Neural progenitor cell (in vitro differentiated cells): ENCODE results near the gene KIRREL3. TPM values are rescaled to one million over a fixed set of nuclear protein-coding genes. Genes with fewer than 3 reads are reported as not detected.
"Not testable (repeated sequence)": the region's sequence is repeated elsewhere in the genome, so short reads cannot be mapped to it uniquely, and the experiment has no call there.

Experiments
- DNase-seq: peaks from one replicate; pipeline ENCODE4 v3.0.0-alpha.2; 2016; ENCODE audit warnings: low spot score
- H2AFZ ChIP-seq: fragments of 200-600 bp; sonication (generic); replicated peaks from 2 replicates; pipeline ENCODE4 v1.6.1; 2016; ENCODE audit warnings: antibody characterized with exemption
- H3F3A ChIP-seq: fragments of 200-600 bp; sonication (generic); 2 replicates; pipeline ENCODE4 v1.6.1; 2016; ENCODE audit warnings: antibody characterized with exemption, low read depth
- H3K27ac ChIP-seq: fragments of 200-600 bp; sonication (generic); 2 replicates; pipeline ENCODE4 v1.5.1; 2016; ENCODE audit warnings: mild to moderate bottlenecking
- H3K27me3 ChIP-seq: fragments of 200-600 bp; sonication (generic); 2 replicates; pipeline ENCODE4 v1.6.1; 2016; ENCODE audit warnings: mild to moderate bottlenecking, moderate library complexity
- H3K36me3 ChIP-seq: fragments of 200-600 bp; sonication (generic); 2 replicates; pipeline ENCODE4 v1.5.1; 2016
- H3K4me1 ChIP-seq: fragments of 200-600 bp; sonication (generic); 2 replicates; pipeline ENCODE4 v1.6.1; 2016; ENCODE audit warnings: mixed run types
- H3K4me2 ChIP-seq: fragments of 200-600 bp; sonication (generic); 2 replicates; pipeline ENCODE4 v1.6.1; 2016
- H3K4me3 ChIP-seq: fragments of 200-600 bp; sonication (generic); 2 replicates; pipeline ENCODE4 v1.5.1; 2016
- H3K79me2 ChIP-seq: fragments of 200-600 bp; sonication (generic); 2 replicates; pipeline ENCODE4 v1.6.1; 2016; ENCODE audit warnings: low read depth
- H3K9ac ChIP-seq: fragments of 200-600 bp; sonication (generic); 2 replicates; pipeline ENCODE4 v1.6.1; 2016
- H3K9me3 ChIP-seq: fragments of 200-600 bp; sonication (generic); 2 replicates; pipeline ENCODE4 v1.5.1; 2016; ENCODE audit warnings: low read depth
- H4K20me1 ChIP-seq: fragments of 200-600 bp; sonication (generic); 2 replicates; pipeline ENCODE4 v1.6.1; 2016; ENCODE audit warnings: low read depth
- H3K27ac Mint-ChIP-seq: 3 replicates; pipeline ENCODE4 v1.8.0; 2021; ENCODE audit warnings: mixed read lengths
- H3K27me3 Mint-ChIP-seq: 2 replicates; pipeline ENCODE4 v1.8.0; 2022; ENCODE audit warnings: low read depth, mild to moderate bottlenecking, inconsistent platforms, moderate library complexity, mixed read lengths; ENCODE audit not compliant: insufficient read depth
- H3K36me3 Mint-ChIP-seq: 3 replicates; pipeline ENCODE4 v1.8.0; 2021; ENCODE audit warnings: mixed read lengths
- H3K4me1 Mint-ChIP-seq: 3 replicates; pipeline ENCODE4 v1.8.0; 2021; ENCODE audit warnings: mixed read lengths
- H3K4me3 Mint-ChIP-seq: 3 replicates; pipeline ENCODE4 v1.8.0; 2021; ENCODE audit warnings: mild to moderate bottlenecking, moderate library complexity, mixed read lengths
- H3K9me3 Mint-ChIP-seq: 3 replicates; pipeline ENCODE4 v1.8.0; 2020; ENCODE audit warnings: mixed read lengths
- EZH2 ChIP-seq: fragments of 200-600 bp; sonication (generic); IDR thresholded peaks from 2 replicates; pipeline ENCODE4 v1.6.1; 2017; ENCODE audit warnings: antibody characterized with exemption, mild to moderate bottlenecking, moderate library complexity
- EZH2phosphoT487 ChIP-seq: fragments of 200-600 bp; sonication (generic); IDR thresholded peaks from 2 replicates; pipeline ENCODE4 v1.6.1; 2017; ENCODE audit warnings: antibody characterized with exemption
- total RNA-seq: library from RNA; depleted of rRNA; stranded (reverse); fragments of >200 nt; gene quantifications from 2 replicates; pipeline ENCODE4 v1.2.3, GENCODE V29; 2015; ENCODE audit warnings: low replicate concordance
- TF ChIP-seq, protein P1 (sequence below): fragments of 200-600 bp; sonication (generic); IDR thresholded peaks from 2 replicates; pipeline ENCODE4 v1.5.1; 2017; ENCODE audit warnings: antibody characterized with exemption, mild to moderate bottlenecking

Gene KIRREL3
- total RNA-seq, 1 donor from 2014 or later, result 1.1 TPM

DNA sequence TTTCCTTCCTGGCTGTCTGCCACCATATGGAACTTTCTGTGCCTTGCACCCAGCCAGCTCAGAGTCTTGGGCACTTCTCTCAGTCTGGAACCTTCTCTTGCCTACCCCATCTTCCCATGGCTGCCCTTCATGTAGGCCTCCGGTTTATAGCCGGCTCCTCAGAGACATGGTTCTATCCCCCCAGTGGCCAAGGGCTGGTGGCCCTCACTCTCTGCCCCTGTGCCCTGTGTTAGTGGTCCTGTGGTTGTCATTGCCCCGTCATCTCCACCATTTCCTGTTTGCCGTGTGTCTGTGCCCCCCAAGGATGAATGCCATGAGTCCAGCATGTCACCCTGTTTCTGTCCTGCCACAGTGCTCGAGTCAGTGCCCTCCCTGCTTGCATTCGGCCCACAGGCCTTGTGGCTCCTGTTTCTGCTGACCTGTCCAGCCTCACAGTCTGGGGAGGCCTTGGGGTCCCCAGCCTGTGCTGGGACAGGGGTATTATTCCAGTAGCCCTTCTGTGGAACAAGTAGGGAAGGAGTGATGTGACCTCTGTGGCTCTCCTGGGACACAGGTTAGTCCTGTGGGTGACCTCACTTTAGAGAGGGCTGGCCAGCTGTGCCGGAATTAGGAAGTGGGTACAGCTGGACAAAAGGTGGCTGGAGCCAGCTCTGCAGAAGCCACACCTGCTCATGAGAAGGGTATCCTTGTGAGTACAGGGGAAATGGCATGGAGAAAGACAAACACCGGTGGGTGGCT lies 614.4 kb downstream of the KIRREL3 start:
- no peaks in the 10 kb centered on the region for H3K36me3 ChIP-seq
- H3K4me3 Mint-ChIP-seq, result no peak overlapping the region
- no peak overlapping the region for H3K27ac Mint-ChIP-seq
- DNase-seq, result no peak
- no peaks in the 10 kb centered on the region for H3K36me3 Mint-ChIP-seq
- peaks cover 15% of the 10 kb centered on the region for H3K4me1 Mint-ChIP-seq
- no peaks in the 10 kb centered on the region for H3K27me3 ChIP-seq
- no peak overlapping the region for H3K4me3 ChIP-seq
- H3K9ac ChIP-seq, result no peak overlapping the region
- no peaks in the 10 kb centered on the region for H3K9me3 Mint-ChIP-seq
- peaks cover 9% of the 10 kb centered on the region for H3K4me1 ChIP-seq
- peak overlapping the region; percentile 53 for H3K27ac ChIP-seq
- no peaks in the 10 kb centered on the region for H3K27me3 Mint-ChIP-seq
- no peaks in the 10 kb centered on the region for H3K79me2 ChIP-seq
- TF ChIP-seq EZH2phosphoT487, result no peak
- H4K20me1 ChIP-seq, result no peaks in the 10 kb centered on the region
- H2AFZ ChIP-seq, result no peak overlapping the region
- peak overlapping the region; percentile 19 for H3K4me2 ChIP-seq
- H3K9me3 ChIP-seq, result no peaks in the 10 kb centered on the region
- no peaks in the 10 kb centered on the region for H3F3A ChIP-seq

DNA sequence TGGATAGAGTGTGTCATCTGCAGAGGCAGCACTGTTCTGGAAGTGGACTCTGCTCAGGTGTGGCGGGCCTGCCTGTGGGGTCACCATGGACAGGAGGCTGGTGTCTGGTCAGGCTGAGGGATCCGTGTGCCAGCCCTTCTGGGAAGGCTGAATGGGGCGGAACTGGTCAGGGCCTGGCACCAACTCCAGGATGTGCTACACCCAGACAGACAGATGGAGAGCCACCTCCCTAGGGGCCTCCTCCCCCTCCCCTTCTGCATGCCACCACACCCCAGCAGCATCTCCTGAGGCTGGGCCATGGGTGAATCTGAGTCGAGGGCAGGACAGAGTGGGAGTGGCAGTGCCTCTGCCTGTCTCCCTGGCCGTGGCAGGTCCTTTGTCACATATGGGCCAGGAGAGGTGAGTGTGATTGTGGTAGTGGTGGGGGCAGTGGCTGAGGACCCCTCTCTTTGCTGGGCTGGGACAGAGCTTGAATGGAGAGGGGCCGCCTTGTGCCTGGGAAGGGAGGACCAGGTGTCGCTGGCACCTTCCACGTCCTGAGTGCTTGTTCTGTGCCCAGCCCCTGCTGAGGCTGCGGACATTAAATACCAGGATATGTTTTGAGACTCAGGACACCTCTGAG lies 616.0 kb downstream of the KIRREL3 start:
- Histone ChIP-seq H3F3A (no peaks in the 10 kb centered on the region), H4K20me1 (no peaks in the 10 kb centered on the region), H3K4me2 (no peak overlapping the region), H3K9me3 (no peaks in the 10 kb centered on the region), H3K79me2 (no peaks in the 10 kb centered on the region), H3K9ac (no peak overlapping the region), H3K27me3 (no peaks in the 10 kb centered on the region), H3K4me3 (no peak overlapping the region), H3K4me1 (peaks cover 9% of the 10 kb centered on the region), H3K27ac (no peak overlapping the region), H2AFZ (no peak overlapping the region), H3K36me3 (no peaks in the 10 kb centered on the region)
- TF ChIP-seq EZH2 (no peak), EZH2phosphoT487 (no peak)
- TF ChIP-seq, protein P1, sequence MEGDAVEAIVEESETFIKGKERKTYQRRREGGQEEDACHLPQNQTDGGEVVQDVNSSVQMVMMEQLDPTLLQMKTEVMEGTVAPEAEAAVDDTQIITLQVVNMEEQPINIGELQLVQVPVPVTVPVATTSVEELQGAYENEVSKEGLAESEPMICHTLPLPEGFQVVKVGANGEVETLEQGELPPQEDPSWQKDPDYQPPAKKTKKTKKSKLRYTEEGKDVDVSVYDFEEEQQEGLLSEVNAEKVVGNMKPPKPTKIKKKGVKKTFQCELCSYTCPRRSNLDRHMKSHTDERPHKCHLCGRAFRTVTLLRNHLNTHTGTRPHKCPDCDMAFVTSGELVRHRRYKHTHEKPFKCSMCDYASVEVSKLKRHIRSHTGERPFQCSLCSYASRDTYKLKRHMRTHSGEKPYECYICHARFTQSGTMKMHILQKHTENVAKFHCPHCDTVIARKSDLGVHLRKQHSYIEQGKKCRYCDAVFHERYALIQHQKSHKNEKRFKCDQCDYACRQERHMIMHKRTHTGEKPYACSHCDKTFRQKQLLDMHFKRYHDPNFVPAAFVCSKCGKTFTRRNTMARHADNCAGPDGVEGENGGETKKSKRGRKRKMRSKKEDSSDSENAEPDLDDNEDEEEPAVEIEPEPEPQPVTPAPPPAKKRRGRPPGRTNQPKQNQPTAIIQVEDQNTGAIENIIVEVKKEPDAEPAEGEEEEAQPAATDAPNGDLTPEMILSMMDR, result no peak
- H3K36me3 Mint-ChIP-seq, result no peaks in the 10 kb centered on the region
- H3K9me3 Mint-ChIP-seq, result no peaks in the 10 kb centered on the region
- DNase-seq, result no peak
- H3K4me3 Mint-ChIP-seq, result no peak overlapping the region
- H3K27ac Mint-ChIP-seq, result no peak overlapping the region
- H3K27me3 Mint-ChIP-seq, result no peaks in the 10 kb centered on the region
- H3K4me1 Mint-ChIP-seq, result peaks cover 15% of the 10 kb centered on the region

DNA sequence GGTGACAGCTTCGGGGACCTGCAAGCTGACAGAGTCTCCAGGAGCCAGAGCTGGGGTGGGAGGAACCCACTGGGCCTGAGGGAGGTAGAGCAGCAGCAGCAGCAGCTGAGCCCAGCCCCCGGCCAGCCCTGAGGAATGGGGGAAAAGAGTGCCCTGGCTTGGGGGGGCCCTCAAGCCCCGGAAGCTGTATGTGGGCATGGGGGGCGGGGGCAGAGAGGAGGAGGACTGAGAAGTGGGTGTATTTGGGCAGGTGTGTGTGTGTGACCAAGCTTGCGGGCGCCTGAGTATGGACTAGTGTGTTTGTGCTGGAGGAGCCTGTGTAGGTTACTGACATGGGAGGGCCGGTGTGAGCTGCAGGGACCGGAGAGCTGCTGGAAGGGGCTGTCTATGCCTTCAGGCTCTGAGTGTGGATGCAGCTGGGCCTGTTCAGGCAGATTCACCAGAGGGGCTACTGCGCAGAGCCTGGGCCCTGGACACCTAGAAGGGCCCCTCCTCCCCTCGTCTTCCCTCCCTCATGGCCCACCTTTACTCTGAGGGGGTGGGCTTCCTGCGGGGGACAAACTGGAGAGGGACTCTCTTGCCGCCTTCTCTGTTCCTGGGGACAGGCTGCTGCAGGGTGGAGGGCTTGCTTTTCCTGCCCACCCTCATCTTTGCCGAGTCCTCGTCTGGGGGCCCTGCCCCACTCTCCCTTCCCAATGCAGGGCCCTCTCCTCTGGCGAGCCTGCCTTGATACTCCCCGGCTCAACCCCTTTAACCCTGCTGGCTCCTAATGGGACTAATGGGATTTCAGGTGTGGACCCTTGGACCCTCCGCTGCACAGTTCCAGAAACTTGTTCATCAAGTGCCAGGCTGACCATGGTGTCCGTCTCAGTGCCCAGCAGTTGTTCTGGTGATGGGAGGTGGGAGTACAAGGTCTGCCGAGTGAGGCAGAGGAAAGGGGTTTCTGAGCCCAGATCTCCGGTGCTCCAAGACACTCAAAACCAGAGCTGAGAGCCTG lies 616.9 kb downstream of the KIRREL3 start:
- Histone ChIP-seq H3K27ac (no peak overlapping the region), H4K20me1 (no peaks in the 10 kb centered on the region), H3K9me3 (no peaks in the 10 kb centered on the region), H2AFZ (no peak overlapping the region), H3K27me3 (no peaks in the 10 kb centered on the region), H3F3A (no peaks in the 10 kb centered on the region), H3K36me3 (no peaks in the 10 kb centered on the region), H3K4me3 (no peak overlapping the region), H3K79me2 (peaks cover 6% of the 10 kb centered on the region), H3K9ac (no peak overlapping the region), H3K4me2 (no peak overlapping the region), H3K4me1 (peaks cover 9% of the 10 kb centered on the region)
- H3K4me1 Mint-ChIP-seq, result peaks cover 15% of the 10 kb centered on the region
- H3K4me3 Mint-ChIP-seq, result no peak overlapping the region
- DNase-seq, result no peak
- H3K9me3 Mint-ChIP-seq, result no peaks in the 10 kb centered on the region
- peak overlapping the region; percentile 50 for H3K27ac Mint-ChIP-seq
- peaks cover 1% of the 10 kb centered on the region for H3K36me3 Mint-ChIP-seq
- no peak for TF ChIP-seq EZH2
- TF ChIP-seq EZH2phosphoT487, result no peak
- TF ChIP-seq, protein P1, result no peak
- H3K27me3 Mint-ChIP-seq, result no peaks in the 10 kb centered on the region

DNA sequence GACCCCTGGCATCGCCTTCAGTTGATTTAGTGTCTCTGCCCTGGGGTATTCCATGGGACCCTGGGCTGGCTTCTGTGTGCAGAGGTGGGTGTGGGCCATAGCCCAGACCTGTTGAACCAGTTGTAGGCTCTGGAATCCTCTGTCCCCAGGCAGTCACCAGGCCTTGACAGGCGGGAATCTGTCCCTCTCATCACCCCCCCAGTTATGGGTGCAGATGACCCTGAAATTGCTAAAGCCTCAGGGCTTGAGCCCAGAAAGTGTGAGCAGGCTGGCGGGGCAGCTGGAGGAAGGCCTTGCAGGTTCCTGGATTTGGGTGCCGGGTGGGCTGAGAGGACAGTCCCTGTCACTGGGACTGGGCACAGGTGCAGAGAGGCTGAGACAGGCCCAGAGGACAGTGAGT lies 617.9 kb downstream of the KIRREL3 start:
- not testable (repeated sequence) for H3K27me3 ChIP-seq, H3K4me2 ChIP-seq, H3F3A ChIP-seq, H3K79me2 ChIP-seq, H3K36me3 Mint-ChIP-seq, H3K4me1 ChIP-seq, H3K36me3 ChIP-seq, H3K9ac ChIP-seq, H3K4me3 ChIP-seq, H3K27ac ChIP-seq, H4K20me1 ChIP-seq, DNase-seq, H2AFZ ChIP-seq, H3K9me3 ChIP-seq, H3K4me3 Mint-ChIP-seq, H3K27ac Mint-ChIP-seq, H3K27me3 Mint-ChIP-seq, H3K9me3 Mint-ChIP-seq
- peaks cover 11% of the 10 kb centered on the region for H3K4me1 Mint-ChIP-seq

DNA sequence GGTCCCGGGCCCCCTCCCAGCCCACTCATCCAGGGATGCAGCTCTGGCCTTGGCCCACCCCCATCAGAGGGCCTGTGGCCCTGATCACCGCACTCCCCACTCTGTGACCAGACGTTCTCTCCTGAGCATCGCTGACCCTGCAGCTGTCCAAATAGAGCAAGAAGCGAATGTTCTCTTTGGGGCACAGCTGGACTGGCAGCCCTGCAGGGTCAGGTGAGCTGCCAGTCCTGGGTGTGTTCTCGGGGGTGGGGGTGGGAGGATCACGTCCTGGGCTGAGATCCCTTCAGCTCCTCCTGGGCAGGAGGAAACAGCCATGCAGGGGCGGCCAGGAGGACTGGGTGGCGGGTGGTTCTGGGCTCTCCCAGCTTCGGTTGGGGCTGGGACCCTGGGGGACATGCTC lies 618.6 kb downstream of the KIRREL3 start:
- not testable (repeated sequence) for H3K36me3 Mint-ChIP-seq, H3K9ac ChIP-seq, H3K27ac ChIP-seq, H3K27me3 Mint-ChIP-seq, H2AFZ ChIP-seq, H3K9me3 ChIP-seq, H4K20me1 ChIP-seq, H3F3A ChIP-seq, DNase-seq, H3K4me3 Mint-ChIP-seq, H3K4me1 Mint-ChIP-seq, H3K79me2 ChIP-seq, H3K9me3 Mint-ChIP-seq, H3K36me3 ChIP-seq, H3K4me3 ChIP-seq, H3K4me1 ChIP-seq, H3K4me2 ChIP-seq, H3K27ac Mint-ChIP-seq, H3K27me3 ChIP-seq
